Keratinocyte (primary cell): Measurements from ENCODE around the gene ST6GAL1. TPM values are rescaled to one million over a fixed set of nuclear protein-coding genes. Genes with fewer than 3 reads are reported as not detected.

Experiments used
- DNase-seq: peaks from one replicate; pipeline ENCODE4 v3.0.0-alpha.2; 2011; ENCODE audit warnings: low read depth, missing footprints, low spot score
- FAIRE-seq: peaks from 2 replicates; lab custom pipeline; 2011; peaks lifted over from hg19 to GRCh38; lab: Jason Lieb, UNC
- H2AFZ ChIP-seq: 2 replicates; pipeline ENCODE4 v1.6.0; 2012; ENCODE audit warnings: low read length, control low read depth, inconsistent platforms; ENCODE audit not compliant: control insufficient read depth
- H3K27ac ChIP-seq: 2 replicates; pipeline ENCODE4 v1.5.1; 2011; ENCODE audit warnings: low read length; ENCODE audit not compliant: control insufficient read depth, insufficient read depth
- H3K27me3 ChIP-seq: 3 replicates; pipeline ENCODE4 v1.6.0; 2011; ENCODE audit warnings: low read length; ENCODE audit not compliant: control insufficient read depth, insufficient read depth; ENCODE audit errors: extremely low read depth
- H3K36me3 ChIP-seq, 2 experiments: 2 replicates in 1 of 2; 3 replicates in 1 of 2; pipeline ENCODE4 v1.5.1; 2011; ENCODE audit warnings: low read length in 2 of 2, mild to moderate bottlenecking in 1 of 2; ENCODE audit not compliant: control insufficient read depth in 2 of 2, insufficient read depth in 2 of 2; ENCODE audit errors: extremely low read depth in 1 of 2
- H3K4me1 ChIP-seq: 3 replicates; pipeline ENCODE4 v1.5.1; 2011; ENCODE audit warnings: low read length; ENCODE audit not compliant: control insufficient read depth, insufficient read depth; ENCODE audit errors: extremely low read depth
- H3K4me2 ChIP-seq: 3 replicates; pipeline ENCODE4 v1.6.0; 2011; ENCODE audit warnings: low read depth, low read length; ENCODE audit not compliant: control insufficient read depth, insufficient read depth; ENCODE audit errors: extremely low read depth
- H3K4me3 ChIP-seq, 3 experiments: fragments of 200-600 bp in 1 of 3; sonication (generic) in 1 of 3; 2 replicates in 2 of 3; 3 replicates in 1 of 3; pipeline ENCODE4 v1.5.1; 2011 to 2016; ENCODE audit warnings: low read length in 3 of 3, mild to moderate bottlenecking in 3 of 3, control low read depth in 2 of 3, inconsistent platforms in 1 of 3, low read depth in 1 of 3, mixed read lengths in 1 of 3, mixed run types in 1 of 3, moderate library complexity in 1 of 3; ENCODE audit not compliant: control insufficient read depth in 2 of 3, insufficient read depth in 2 of 3; ENCODE audit errors: extremely low read depth in 1 of 3
- H3K79me2 ChIP-seq: 2 replicates; pipeline ENCODE4 v1.6.0; 2012; ENCODE audit warnings: low read length; ENCODE audit not compliant: control insufficient read depth, insufficient read depth
- H3K9ac ChIP-seq: 3 replicates; pipeline ENCODE4 v1.6.0; 2011; ENCODE audit warnings: low read length; ENCODE audit not compliant: control insufficient read depth, insufficient read depth; ENCODE audit errors: extremely low read depth
- H3K9me1 ChIP-seq: 3 replicates; pipeline ENCODE4 v1.6.0; 2011; ENCODE audit warnings: low read length; ENCODE audit not compliant: control insufficient read depth, insufficient read depth; ENCODE audit errors: extremely low read depth
- H3K9me3 ChIP-seq: 2 replicates; pipeline ENCODE4 v1.5.1; 2012; ENCODE audit warnings: low read depth, low read length; ENCODE audit not compliant: control insufficient read depth
- H4K20me1 ChIP-seq: 3 replicates; pipeline ENCODE4 v1.6.0; 2011; ENCODE audit warnings: low read length; ENCODE audit not compliant: control insufficient read depth, insufficient read depth; ENCODE audit errors: extremely low read depth
- CTCF ChIP-seq, 3 experiments: IDR thresholded peaks in 1 of 3; conservative IDR thresholded peaks in 1 of 3; optimal IDR thresholded peaks in 1 of 3; 2 replicates in 2 of 3; 3 replicates in 1 of 3; pipeline versions ENCODE3 to v1.5.1; 2011; ENCODE audit warnings: low read length in 3 of 3, mild to moderate bottlenecking in 3 of 3, moderate library complexity in 2 of 3, control low read depth in 1 of 3, inconsistent platforms in 1 of 3; ENCODE audit not compliant: insufficient read depth in 2 of 3; ENCODE audit errors: extremely low read depth in 1 of 3
- EZH2 ChIP-seq: IDR thresholded peaks from one replicate; pipeline ENCODE4 v1.6.1; 2012; ENCODE audit warnings: inconsistent platforms, mild to moderate bottlenecking, low read length, moderate library complexity
- dilution Hi-C: fragments of 300-500 bp; cut with MboI; formaldehyde crosslinking; loops from one replicate; pipeline ENCODE4 v1.7.0; 2020; ENCODE audit warnings: low sequenced_read_pairs; ENCODE audit not compliant: extremely low pct_ligation_motif_present
- polyA plus RNA-seq, 5 experiments: library from polyadenylated mRNA; depleted of rRNA in 3 of 5; stranded (reverse) in 3 of 5; stranded (forward) in 1 of 5; unstranded in 1 of 5; fragments of >200 nt; gene quantifications; 1 replicate in 1 of 5; 2 replicates in 3 of 5; 3 replicates in 1 of 5; pipeline versions ENCODE4 v1.2.1 to v1.2.3, GENCODE V29; 2011 to 2012; ENCODE audit warnings: missing spikeins in 2 of 5, low read depth in 1 of 5, low replicate concordance in 1 of 5

ST6GAL1 gene
- polyA plus RNA-seq, 1 donor (not counting 4 experiments of a cell fraction or from before 2014, with no cell fraction given): 7.5 TPM

- Histone ChIP-seq H3K4me1 (peaks cover 9% of the 10 kb centered on the region), H3K36me3 (no peaks in the 10 kb centered on the region), H3K27ac (no peak overlapping the region), H3K27me3 (no peaks in the 10 kb centered on the region), H2AFZ (no peak overlapping the region), H3K9me1 (no peaks in the 10 kb centered on the region), H3K4me3 (no peak overlapping the region), H3K9ac (no peak overlapping the region), H3K9me3 (no peaks in the 10 kb centered on the region), H4K20me1 (no peaks in the 10 kb centered on the region), H3K79me2 (no peaks in the 10 kb centered on the region), H3K4me2 (no peak overlapping the region)
- dilution Hi-C loops: no loop called here
- FAIRE-seq: no peak
- no peak for DNase-seq
- TF ChIP-seq CTCF (optimal IDR thresholded peaks at IDR 0.05 in 1 of 3, IDR thresholded peaks at IDR 0.05 in 1 of 3, conservative IDR thresholded peaks at IDR 0.05 in 1 of 3; ENCODE audit: extremely low read depth in 1 of 3, insufficient read depth in 2 of 3, low read length in 3 of 3) (no peak), EZH2 (no peak)
Observed at GRCh38 chr3:186986406-186986805, 56.1 kb downstream of the ST6GAL1 start.

- H3K9ac ChIP-seq: no peak overlapping the region
- no peak overlapping the region for H2AFZ ChIP-seq
- dilution Hi-C loops: no loop called here
- H3K79me2 ChIP-seq: no peaks in the 10 kb centered on the region
- no peaks in the 10 kb centered on the region for H3K36me3 ChIP-seq
- no peak for FAIRE-seq
- no peaks in the 10 kb centered on the region for H3K27me3 ChIP-seq
- H3K9me3 ChIP-seq: no peaks in the 10 kb centered on the region
- no peak overlapping the region for H3K4me3 ChIP-seq
- H3K4me1 ChIP-seq: peaks cover 13% of the 10 kb centered on the region
- no peaks in the 10 kb centered on the region for H4K20me1 ChIP-seq
- no peaks in the 10 kb centered on the region for H3K9me1 ChIP-seq
- TF ChIP-seq EZH2: no peak
- TF ChIP-seq CTCF (optimal IDR thresholded peaks at IDR 0.05 in 1 of 3, IDR thresholded peaks at IDR 0.05 in 1 of 3, conservative IDR thresholded peaks at IDR 0.05 in 1 of 3; ENCODE audit: extremely low read depth in 1 of 3, insufficient read depth in 2 of 3, low read length in 3 of 3): no peak
- H3K27ac ChIP-seq: no peak overlapping the region
- no peak for DNase-seq
- H3K4me2 ChIP-seq: no peak overlapping the region
Observed at GRCh38 chr3:186986816-186987215, 56.5 kb downstream of the ST6GAL1 start.
